ENCODE results near the gene ABHD14A.

DNA sequence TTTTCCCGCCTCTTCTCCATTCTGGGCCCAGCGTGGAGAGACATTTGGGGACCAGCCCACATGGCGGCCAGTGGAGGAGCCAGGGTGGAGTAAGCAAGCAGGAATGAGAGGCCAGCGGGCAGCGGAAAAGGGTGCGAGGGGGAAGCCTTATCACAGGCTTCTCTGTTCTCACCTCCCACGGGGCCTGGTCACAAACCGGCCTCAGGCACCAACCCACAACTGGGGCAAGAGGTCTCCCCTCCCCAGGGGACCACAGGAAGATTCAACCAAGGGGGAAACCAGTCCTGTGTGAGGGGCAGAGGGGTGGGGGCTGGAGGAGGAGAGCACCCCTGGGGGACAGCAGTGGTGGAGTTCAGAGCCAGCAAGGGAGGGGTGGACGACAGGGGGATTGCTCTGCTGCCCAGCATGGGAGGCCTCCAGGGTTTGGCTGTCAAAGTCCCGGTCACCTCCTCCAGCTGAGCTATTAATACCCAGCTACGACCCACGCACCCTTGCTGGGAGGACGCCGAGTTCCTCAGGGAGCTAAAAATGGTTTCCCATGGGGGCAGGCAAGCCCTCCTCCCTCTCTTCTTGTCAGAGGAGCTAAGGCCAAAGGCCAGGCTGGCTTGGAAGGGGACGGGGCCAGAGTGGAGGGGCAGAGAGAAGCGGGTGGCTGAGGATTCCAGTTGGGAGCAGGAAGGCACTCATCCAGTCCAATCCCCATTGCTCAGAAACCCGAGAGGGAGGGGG lies 44.7 kb downstream of the ABHD14A start:
- TF ChIP-seq, protein P1, sequence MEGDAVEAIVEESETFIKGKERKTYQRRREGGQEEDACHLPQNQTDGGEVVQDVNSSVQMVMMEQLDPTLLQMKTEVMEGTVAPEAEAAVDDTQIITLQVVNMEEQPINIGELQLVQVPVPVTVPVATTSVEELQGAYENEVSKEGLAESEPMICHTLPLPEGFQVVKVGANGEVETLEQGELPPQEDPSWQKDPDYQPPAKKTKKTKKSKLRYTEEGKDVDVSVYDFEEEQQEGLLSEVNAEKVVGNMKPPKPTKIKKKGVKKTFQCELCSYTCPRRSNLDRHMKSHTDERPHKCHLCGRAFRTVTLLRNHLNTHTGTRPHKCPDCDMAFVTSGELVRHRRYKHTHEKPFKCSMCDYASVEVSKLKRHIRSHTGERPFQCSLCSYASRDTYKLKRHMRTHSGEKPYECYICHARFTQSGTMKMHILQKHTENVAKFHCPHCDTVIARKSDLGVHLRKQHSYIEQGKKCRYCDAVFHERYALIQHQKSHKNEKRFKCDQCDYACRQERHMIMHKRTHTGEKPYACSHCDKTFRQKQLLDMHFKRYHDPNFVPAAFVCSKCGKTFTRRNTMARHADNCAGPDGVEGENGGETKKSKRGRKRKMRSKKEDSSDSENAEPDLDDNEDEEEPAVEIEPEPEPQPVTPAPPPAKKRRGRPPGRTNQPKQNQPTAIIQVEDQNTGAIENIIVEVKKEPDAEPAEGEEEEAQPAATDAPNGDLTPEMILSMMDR (IDR thresholded peaks at IDR 0.05; ENCODE audit: low read depth, low read length): no peak
- no peak for TF ChIP-seq EZH2phosphoT487 (IDR thresholded peaks at IDR 0.05; ENCODE audit: low read depth)

Measured in OCI-LY3 (cell line).